Epithelial cell of proximal tubule (primary cell): ENCODE results near the gene CES2. TPM values are rescaled to one million over a fixed set of nuclear protein-coding genes. Genes with fewer than 3 reads are reported as not detected.
"Not testable (repeated sequence)": the region's sequence is repeated elsewhere in the genome, so short reads cannot be mapped to it uniquely, and the experiment has no call there.

ENCODE experiments used
- DNase-seq: peaks from one replicate; pipeline ENCODE4 v3.0.0-alpha.2; 2011; ENCODE audit warnings: low read depth
- H3K4me3 ChIP-seq: 2 replicates; pipeline ENCODE4 v1.5.1; 2011; ENCODE audit warnings: low read depth, mild to moderate bottlenecking, low read length
- CTCF ChIP-seq: conservative IDR thresholded peaks from 2 replicates; pipeline ENCODE4 v1.5.1; 2012; ENCODE audit warnings: low read depth, mild to moderate bottlenecking, low read length
- total RNA-seq: library from RNA; depleted of rRNA; stranded (reverse); fragments of >200 nt; gene quantifications from 2 replicates; pipeline ENCODE4 v1.2.3, GENCODE V29; 2015

The CES2 gene
- total RNA-seq, 1 donor from 2014 or later = 20.9 TPM

- DNase-seq = no peak
- TF ChIP-seq CTCF = no peak
Measured at GRCh38 chr16:66953462-66954096, 18.3 kb downstream of the CES2 start.

GRCh38 chr16:66954097-66954659, 18.9 kb downstream of the CES2 start:
- H3K4me3 ChIP-seq = no peak overlapping the region
- no peak for DNase-seq
- TF ChIP-seq CTCF = peak; percentile 84

More at GRCh38 chr16:66953462-66954096, 18.3 kb downstream of the CES2 start:
- no peak overlapping the region for H3K4me3 ChIP-seq

GRCh38 chr16:66955363-66956153, 20.2 kb downstream of the CES2 start:
- H3K4me3 ChIP-seq, DNase-seq: not testable (repeated sequence)

GRCh38 chr16:66956154-66956457, 20.8 kb downstream of the CES2 start:
- DNase-seq, H3K4me3 ChIP-seq: not testable (repeated sequence)

GRCh38 chr16:66958857-66959703, 23.8 kb downstream of the CES2 start:
- no peak for DNase-seq
- no peak overlapping the region for H3K4me3 ChIP-seq
- TF ChIP-seq CTCF = no peak

GRCh38 chr16:66959704-66960161, 24.4 kb downstream of the CES2 start:
- TF ChIP-seq CTCF = no peak
- no peak for DNase-seq
- no peak overlapping the region for H3K4me3 ChIP-seq

GRCh38 chr16:66960270-66960669, 25.0 kb downstream of the CES2 start:
- no peak for TF ChIP-seq CTCF
- DNase-seq = no peak
- H3K4me3 ChIP-seq = no peak overlapping the region
